CD1c-positive myeloid dendritic cell (primary cell): ENCODE measurements around the gene KLRC1.
"Not testable (repeated sequence)": the region's sequence is repeated elsewhere in the genome, so short reads cannot be mapped to it uniquely, and the experiment has no call there.

ENCODE experiments used
- DNase-seq: peaks from one replicate; pipeline ENCODE4 v3.0.0-alpha.2; 2016; ENCODE audit errors: extremely low spot score

KLRC1 gene

DNA sequence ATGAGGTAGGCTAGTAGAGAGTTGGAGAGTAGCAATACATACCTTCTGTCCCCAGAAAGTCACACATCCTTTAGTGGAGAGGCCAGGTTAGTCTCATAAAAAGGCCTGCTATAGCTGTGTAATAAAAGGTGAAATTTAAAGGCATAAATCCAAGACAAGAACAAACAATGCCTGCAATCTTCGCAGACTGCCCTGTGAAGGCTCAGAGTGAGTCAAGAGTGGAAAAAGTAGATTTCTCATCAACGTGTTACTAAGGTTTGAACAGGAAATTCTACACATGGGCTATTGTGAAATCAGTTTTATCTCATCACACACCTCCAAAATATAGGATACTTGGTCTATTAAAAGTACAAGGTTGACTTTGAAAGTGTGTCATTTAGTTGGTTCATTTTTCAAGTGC is at the start of gene KLRC1:
TSS of gene KLRC1 (minus strand) at position 222 of the 400 bp plus-strand sequence. CDS start 2,221 bp downstream, outside the sequence.
- DNase-seq, result no peak

- DNase-seq, result no peak
Measured at GRCh38 chr12:10501030-10501429, 47.9 kb upstream of the KLRC1 start.

GRCh38 chr12:10498042-10498441 is 44.9 kb upstream of the KLRC1 start:
- DNase-seq, result no peak

- peak; percentile 5 for DNase-seq
Measured at GRCh38 chr12:10497602-10498001, 44.4 kb upstream of the KLRC1 start.

DNA sequence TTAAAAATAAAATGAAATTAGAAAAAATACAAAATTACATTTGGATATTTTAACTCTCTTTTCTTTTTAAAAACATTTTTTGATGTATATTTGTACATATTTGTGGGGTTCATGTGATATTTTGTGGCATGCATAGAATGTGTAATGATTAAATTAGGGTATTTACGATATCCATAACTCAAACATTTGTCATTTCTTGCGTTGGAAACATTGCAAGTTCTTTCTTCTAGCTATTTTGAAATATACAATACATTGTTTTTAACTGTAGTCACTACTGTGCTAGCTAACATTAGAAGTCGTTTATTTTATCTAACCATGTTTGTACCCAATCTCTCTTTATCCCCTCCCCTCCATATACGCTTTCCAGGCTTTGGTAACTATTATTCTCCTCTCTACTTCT is 38.6 kb upstream of the KLRC1 start:
- no peak for DNase-seq

DNA sequence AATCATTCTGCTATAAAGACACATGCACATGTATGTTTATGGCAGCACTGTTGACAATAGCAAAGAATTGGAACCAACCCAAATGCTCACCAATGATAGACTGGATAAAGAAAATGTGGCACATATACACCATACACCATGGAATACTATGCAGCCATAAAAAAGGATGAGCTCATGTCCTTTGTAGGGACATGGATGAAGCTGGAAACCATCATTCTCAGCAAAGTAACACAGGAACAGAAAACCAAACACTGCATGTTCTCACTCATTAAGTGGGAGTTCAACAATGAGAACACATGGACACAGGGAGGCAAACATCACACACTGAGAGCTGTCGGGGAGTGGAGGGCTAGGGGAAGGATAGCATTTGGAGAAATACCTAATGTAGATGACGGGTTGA is 34.2 kb upstream of the KLRC1 start:
- not testable (repeated sequence) for DNase-seq

GRCh38 chr12:10481901-10482300 is 28.7 kb upstream of the KLRC1 start:
- DNase-seq, result not testable (repeated sequence)

DNA sequence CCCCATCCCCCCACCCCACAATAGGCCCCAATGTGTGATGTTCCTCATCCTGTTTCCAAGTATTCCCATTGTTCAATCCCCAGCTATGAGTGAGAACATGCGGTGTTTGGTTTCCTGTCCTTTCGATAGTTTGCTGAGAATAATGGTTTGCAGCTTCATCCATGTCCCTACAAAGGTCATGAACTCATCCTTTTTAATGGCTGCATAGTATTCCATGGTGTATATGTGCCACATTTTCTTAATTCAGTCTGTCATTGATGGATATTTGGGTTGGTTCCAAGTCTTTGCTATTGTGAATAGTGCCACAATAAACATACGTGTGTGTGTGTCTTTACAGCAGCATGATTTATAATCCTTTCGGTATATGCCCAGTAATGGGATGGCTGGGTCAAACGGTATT is 19.6 kb upstream of the KLRC1 start:
- DNase-seq, result not testable (repeated sequence)

GRCh38 chr12:10469701-10470100 is 16.5 kb upstream of the KLRC1 start:
- no peak for DNase-seq

- no peak for DNase-seq
Measured at GRCh38 chr12:10466311-10466710, 13.1 kb upstream of the KLRC1 start.

- DNase-seq, result no peak
Measured at GRCh38 chr12:10457760-10458159, 4.6 kb upstream of the KLRC1 start.

DNA sequence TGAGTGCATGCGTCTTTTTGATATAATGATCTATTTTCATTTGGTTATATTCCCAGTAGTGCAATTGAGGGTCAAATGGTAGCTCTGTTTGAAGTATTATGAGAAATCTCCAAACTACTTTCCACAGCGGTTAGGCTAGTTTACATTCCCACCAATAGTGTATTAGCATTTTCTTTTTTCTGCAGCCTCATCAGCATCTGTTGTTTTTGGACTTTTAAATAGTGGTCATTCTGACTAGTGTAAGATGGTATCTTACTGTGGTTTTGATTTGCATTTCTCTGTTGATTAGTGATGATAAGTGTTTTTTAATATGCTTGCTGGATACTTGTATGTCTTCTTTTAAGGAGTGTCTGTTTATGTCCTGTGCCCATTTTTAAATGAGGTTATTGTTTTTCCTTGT is 3.7 kb upstream of the KLRC1 start:
- DNase-seq, result no peak

DNA sequence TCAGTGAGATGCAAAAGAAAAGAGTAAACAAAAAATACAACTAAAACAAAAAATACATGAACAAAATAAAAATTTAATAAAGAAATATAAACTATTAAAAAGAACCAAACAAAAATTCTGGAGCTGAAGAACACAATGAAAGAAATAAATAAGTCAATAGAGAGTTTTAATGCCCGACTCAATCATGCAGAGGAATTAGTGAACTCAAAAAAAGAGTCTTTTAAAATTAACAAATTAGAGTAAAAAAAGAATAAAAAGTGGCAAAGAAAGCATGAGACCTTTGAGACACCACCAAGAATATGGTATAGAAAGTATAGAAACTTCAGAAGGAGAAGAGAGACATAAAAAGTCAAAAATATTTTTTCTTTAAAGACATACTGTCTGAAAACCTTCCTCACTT is 2.6 kb upstream of the KLRC1 start:
- DNase-seq, result no peak

GRCh38 chr12:10454531-10454930 is 1.4 kb upstream of the KLRC1 start:
- DNase-seq, result no peak

DNA sequence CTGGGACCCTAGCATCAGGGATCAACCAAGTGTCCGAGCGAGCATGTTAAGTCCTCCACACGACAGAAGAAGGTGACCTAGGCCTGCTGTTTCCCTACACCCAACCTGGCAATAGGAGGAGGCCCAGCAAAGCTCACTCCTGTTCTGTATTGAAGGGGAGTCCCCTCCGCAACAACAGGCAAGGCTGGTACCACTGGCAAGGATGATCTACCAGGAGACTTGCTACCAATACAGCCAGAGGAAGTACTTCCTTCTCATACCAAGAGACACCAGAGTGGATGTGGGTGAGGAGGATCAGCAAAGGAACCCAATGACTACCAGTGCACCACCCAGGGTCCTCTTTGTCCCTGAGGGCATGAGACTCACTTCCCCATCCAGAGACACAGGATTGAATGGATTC is 4.9 kb downstream of the KLRC1 start:
- no peak for DNase-seq

DNA sequence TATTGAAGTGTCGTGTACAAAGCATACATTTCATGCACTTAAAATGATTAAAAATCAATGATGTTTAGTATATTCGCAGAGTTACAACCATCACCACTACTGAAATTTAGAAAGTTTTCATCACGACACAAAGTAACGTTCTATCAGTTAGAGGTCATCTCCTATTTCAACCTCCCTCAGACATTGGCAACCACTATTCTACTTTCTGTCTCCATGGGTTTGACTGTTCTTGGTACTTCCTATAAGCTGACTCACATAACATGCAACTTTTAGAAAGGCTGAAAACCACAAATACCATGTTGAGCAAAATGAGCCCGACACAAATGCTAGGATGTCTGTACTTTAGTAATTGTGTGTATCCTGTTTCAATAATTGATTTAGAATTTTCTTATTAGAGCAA is 7.1 kb downstream of the KLRC1 start:
- DNase-seq, result not testable (repeated sequence)

GRCh38 chr12:10441144-10441543 is 12.0 kb downstream of the KLRC1 start:
- DNase-seq, result not testable (repeated sequence)

- DNase-seq, result not testable (repeated sequence)
Measured at GRCh38 chr12:10439608-10440274, 13.4 kb downstream of the KLRC1 start.

DNA sequence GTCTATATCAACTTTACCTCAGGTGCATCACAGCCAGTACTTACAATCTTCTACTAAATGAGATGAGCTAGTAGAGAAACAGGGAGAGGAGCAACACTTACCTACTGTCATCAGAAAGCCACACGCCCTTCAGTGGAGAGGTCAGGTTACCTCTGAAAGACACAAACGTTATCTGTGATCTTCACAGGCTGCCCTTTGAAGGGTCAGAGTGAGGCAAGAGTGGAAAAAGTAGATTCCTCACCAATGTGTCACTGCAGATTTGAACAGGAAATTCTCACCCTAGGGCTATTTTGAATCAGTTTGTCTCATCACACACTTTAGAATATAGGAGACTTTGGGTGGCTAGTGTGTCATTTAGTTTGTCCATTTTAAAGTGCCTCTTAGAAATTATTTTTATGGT is 15.6 kb downstream of the KLRC1 start:
- DNase-seq, result not testable (repeated sequence)

GRCh38 chr12:10435816-10436215 is 17.4 kb downstream of the KLRC1 start, which contains the start of gene KLRC2:
Gene KLRC2, minus strand, starts transcription at chr12:10436010. Its CDS starts 24 bp downstream, at chr12:10435986.
- DNase-seq, result peak; percentile 9

DNA sequence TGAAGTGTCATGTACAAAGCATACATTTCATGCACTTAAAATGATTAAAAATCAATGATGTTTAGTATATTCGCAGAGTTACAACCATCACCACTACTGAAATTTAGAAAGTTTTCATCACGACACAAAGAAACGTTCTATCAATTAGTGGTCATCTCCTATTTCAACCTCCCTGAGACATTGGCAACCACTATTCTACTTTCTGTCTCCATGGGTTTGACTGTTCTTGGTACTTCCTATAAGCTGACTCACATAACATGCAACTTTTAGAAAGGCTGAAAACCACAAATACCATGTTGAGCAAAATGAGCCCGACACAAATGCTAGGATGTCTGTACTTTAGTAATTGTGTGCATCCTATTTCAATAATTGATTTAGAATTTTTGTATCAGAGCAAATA is 22.6 kb downstream of the KLRC1 start:
- DNase-seq, result not testable (repeated sequence)

DNA sequence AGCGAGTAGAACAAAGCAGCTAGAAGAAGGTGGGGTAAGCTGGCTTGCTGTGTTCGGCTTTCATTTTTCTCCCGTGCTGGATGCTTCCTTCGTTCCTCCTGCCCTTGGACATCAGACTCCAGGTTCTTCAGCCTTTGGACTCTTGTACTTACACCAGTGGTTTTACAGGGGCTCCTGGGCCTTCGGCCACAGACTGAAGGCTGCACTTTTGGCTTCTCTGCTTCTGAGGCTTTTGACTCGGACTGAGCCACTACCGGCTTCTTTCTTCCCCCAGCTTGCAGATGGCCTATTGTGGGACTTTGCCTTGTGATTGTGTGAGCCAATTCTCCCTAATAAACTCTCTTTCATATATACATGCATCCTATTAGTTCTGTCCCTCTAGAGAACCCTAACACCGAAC is 27.2 kb downstream of the KLRC1 start:
- not testable (repeated sequence) for DNase-seq

GRCh38 chr12:10424260-10424899 is 28.8 kb downstream of the KLRC1 start:
- not testable (repeated sequence) for DNase-seq
